ENCODE measurements around the gene IL17RE.
"Not testable (repeated sequence)": the region's sequence is repeated elsewhere in the genome, so short reads cannot be mapped to it uniquely, and the experiment has no call there.

IL17RE gene, protein sequence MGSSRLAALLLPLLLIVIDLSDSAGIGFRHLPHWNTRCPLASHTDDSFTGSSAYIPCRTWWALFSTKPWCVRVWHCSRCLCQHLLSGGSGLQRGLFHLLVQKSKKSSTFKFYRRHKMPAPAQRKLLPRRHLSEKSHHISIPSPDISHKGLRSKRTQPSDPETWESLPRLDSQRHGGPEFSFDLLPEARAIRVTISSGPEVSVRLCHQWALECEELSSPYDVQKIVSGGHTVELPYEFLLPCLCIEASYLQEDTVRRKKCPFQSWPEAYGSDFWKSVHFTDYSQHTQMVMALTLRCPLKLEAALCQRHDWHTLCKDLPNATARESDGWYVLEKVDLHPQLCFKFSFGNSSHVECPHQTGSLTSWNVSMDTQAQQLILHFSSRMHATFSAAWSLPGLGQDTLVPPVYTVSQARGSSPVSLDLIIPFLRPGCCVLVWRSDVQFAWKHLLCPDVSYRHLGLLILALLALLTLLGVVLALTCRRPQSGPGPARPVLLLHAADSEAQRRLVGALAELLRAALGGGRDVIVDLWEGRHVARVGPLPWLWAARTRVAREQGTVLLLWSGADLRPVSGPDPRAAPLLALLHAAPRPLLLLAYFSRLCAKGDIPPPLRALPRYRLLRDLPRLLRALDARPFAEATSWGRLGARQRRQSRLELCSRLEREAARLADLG

DNA sequence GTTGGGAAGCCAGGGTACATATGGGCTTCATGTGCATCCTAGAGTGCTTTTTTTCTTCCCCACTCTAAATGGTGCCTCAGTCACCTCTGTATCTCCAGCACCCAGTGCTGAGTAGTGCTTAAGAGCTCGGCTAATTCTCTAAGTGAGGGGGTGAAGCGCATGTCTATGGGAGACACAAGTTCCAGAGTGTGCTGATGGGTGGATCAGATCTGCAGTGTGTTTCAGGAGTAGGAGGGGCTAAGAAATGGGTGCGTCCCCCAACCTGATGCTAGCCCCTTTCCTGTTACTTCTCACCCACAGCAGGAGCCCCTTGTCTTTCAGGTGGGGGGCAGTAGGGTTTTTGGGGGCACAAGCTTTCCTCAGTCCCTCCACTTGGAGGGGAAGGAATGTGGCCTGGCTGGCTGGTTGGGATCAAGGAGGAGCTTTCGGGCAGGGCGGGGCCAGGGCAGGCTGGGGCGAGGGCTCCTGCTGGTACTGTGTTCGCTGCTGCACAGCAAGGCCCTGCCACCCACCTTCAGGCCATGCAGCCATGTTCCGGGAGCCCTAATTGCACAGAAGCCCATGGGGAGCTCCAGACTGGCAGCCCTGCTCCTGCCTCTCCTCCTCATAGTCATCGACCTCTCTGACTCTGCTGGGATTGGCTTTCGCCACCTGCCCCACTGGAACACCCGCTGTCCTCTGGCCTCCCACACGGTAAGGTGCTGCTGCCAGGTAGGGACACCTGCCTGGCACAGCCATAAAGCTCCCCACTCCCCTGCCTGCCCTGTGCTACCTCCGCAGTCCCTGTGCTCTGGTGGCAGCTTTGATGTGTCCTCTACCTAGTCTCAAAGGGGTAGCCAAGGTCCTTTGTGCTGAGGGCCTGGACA lies at the start of gene IL17RE:
TSS of gene IL17RE (plus strand) at position 477 of the 866 bp plus-strand sequence. CDS start at position 562, 85 bp downstream.
- no peak for DNase-seq

DNA sequence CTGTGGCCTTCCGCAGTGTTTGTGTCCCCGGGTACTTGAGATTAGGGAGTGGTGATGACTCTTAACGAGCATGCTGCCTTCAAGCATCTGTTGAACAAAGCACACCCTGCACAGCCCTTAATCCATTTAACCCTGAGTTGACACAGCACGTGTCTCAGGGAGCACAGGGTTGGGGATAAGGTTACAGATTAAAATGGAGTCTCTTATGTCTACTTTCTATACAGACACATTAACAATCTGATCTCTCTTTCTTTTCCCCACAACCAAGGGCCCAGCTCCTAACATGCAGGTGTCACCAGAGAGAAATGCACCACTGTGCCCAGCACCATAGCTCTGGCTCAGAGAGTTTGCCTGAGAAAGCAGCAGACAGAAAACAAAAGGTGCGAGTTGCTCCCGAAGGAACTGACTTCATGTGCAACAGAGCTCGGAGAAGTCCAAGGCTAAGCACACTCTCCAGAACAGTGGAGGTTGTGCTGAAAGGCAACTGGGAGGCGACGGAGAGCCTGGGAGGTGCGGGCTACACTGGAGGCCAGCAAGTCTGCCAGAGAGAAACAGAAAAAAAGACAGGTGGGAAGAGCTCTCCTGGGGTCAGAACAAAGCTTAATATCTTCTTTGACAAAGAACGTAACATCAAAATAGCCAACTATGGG lies 48.2 kb upstream of the IL17RE start:
- DNase-seq = not testable (repeated sequence)

- DNase-seq = no peak
Measured at GRCh38 chr3:9855594-9855993, 47.1 kb upstream of the IL17RE start.

DNA sequence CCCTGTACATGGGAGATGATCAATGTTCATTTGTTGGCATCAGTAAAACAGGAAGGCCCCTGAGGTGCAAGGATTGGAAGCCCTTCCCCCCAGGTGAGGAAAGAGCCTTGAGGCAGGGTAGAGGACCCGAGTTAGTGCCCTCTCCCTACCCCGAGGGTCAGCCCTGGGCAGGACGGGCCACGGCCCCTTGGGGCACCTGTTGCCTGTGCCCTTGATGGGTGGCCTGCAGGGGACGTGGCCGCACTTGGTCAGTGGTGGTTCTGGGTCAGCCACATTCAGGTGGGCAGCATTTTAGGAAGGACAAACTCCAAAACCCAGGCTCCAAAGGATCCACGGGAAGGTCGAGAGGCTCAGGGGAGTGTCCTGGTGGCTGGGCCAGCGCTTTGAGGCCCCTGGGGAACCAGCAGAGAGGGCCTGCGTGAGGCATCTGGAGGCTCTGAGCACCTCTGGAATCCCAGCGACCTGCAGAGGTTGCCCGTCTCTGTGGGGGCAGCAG lies 43.1 kb upstream of the IL17RE start:
- no peak for DNase-seq

- no peak for DNase-seq
Measured at GRCh38 chr3:9861201-9861600, 41.4 kb upstream of the IL17RE start.

DNA sequence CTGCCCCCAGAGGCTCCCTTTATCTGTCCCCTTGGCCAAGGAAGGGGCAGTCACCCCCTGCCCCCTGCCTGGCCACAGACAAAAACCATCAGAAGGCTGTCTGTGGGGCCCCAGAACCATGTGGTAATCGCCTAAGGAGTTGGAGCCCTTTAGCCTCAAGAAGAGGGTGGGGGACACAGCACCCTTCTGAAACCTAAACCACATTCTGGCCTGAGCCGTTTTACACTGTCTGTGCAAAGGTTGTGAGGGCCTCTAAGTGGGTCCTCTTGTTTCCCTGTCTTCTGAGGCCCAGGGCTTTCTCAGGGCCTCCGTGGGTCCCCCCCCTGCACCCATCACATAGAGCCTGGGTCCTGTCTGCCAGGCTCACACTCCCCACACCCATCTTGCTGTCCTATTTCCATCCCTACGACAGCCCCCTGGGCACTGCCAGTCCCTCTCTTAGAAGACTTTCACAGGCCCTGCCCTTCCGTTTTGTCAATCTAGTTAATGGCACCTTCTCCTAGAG lies 41.0 kb upstream of the IL17RE start:
- DNase-seq = no peak

GRCh38 chr3:9862391-9863057 lies 40.1 kb upstream of the IL17RE start:
- DNase-seq = no peak

DNA sequence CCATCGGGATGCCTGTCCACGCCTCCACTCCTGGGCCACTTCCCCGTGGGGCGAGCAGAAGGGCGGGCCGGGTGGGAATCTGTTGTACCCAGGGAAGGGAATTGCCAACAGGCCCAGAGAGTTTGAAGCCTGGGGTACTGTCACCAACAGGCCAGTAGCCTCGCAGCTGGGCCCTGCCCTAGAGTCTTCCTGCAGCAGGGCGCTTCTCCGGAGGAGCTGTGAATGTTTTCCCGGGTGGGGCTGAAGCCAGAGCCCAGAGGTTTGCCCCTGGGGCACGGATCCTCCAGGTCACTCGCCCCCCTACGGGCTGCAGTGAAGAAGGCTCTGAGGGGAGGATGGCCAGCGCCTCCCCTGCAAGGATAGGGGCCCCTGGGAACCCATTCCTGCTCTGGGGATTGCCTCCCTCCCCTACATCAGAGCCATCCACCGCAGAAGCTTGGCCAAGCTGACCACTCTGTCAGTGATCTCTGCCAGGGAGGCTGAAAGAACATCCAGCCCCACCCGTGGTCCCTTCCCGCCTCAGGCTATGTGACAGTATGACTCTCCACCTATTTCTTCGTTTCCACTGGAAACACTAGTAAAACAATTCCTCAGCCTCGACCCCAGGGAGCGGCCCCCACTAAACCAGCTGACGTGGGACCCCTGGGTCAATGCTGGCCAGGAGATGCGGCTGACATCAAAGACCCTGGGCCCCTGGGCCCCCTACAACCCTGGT lies 39.4 kb upstream of the IL17RE start:
- DNase-seq = no peak

DNA sequence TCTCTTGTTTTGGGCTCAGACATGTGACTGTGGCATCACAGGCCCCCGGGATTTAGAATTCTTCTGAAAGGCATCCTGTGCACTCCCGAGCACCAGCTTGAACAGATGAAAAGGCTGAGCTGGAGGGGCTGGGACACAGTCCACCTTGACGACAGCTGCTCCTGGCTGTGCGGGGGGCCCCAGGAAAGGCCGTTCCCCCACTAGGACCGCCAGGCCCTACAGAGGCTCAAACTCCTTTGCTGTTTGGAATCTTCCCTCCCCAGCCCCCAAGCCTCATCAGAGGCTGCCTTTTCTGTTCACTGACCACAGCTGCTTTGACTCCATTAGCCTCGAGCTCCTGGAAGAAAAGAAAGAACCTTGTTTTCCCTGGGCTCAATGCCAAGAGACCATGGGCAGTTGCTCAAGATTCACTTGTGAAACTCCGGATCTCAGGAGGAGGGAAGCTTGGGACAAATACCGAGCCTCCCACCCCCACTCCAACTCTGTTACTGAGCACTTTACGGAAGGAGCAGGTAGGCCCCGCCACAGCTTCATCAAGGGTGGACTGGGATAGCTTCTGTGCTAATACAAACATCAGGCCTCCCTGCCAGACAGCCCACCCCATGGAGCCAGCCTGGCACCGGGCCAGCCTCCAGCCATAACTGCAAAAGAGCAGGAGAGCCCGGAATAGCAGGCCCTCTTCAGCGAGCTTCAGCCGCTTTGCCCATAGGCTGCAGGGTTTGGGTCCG lies 38.3 kb upstream of the IL17RE start:
- DNase-seq = no peak

DNA sequence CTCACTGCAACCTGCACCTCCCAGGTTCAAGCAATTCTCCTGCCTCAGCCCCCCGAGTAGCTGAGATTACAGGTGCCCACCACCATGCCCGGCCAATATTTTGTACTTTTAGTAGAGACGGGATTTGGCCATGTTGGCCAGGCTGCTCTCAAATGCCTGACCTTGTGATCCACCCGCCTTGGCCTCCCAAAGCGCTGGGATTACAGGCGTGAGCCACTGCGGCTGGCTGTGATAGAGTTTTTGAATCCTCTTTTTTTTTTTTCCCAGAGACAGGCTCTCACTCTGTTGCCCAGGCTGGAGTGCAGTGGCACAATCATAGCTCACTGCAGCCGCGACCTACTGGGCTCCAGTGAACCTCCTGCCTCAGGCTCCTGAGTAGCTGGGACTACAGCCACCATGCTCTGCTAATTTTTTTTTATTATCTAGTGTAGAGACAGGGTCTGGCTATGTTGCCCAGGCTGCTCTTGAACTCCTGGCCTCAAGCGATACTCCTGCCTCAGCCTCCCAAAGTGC lies 37.5 kb upstream of the IL17RE start:
- DNase-seq = not testable (repeated sequence)

DNA sequence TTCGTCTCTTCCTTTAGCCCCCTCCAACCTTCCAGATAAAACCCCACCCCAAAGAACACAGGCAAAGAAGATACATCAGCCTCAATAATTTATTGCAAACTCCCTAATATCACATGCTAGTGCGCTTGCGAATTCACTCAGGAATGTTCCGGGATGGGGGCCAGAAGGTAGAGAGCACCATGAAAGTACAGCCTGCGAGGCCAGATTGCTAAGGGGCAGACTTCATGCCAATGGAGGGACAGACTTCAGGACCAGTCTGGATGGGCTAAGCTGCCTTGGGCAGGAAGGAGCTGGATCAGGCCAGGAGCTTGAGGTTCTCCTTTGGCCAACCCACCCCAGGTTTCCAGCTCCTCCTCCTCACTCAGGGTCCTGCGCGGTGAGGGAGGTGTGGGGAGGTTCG lies 36.0 kb upstream of the IL17RE start:
- DNase-seq = no peak

DNA sequence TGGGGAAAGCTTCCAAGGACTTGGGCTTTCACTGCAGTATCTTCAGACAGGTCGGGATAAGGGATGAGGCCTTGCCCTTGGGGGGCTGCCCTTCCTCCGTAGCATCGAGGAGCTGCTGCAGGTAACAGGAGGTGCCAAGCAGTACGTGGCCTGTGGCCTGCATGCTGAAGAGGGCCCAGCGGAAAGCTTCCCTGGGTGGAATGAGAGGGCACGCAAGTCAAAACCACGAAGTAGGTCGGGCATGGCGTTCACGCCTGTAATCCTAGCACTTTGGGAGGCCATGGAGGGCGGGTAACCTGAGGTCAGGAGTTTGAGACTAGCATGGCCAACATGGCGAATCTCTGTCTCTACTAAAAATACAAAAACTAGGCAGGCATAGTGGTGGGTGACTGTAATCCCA lies 35.5 kb upstream of the IL17RE start:
- DNase-seq = no peak

GRCh38 chr3:9869955-9870354 lies 32.7 kb upstream of the IL17RE start:
- DNase-seq = no peak

DNA sequence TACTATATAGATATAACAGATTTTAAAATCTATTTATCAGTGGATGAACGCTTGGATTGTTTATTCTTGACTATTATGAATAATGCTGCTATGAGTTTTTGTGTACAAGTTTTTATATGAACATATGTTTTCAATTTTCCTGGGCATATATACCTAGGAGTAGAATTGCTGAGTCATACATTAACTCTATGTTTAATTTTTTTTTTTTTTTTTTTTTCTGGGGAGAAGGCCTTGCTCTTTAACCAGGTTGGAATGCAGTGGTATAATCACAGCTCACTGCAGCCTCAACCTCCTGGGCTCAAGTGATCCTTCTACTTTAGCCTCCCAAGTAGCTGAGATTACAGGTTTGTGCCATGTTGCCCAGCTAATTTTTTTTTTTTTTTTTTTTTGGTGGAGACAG lies 31.7 kb upstream of the IL17RE start:
- DNase-seq = no peak

- DNase-seq = not testable (repeated sequence)
Measured at GRCh38 chr3:9872067-9872466, 30.6 kb upstream of the IL17RE start.

GRCh38 chr3:9875448-9875847 lies 27.2 kb upstream of the IL17RE start:
- DNase-seq = no peak

GRCh38 chr3:9876255-9876654 lies 26.4 kb upstream of the IL17RE start:
- not testable (repeated sequence) for DNase-seq

GRCh38 chr3:9876991-9877390 lies 25.7 kb upstream of the IL17RE start:
- no peak for DNase-seq

GRCh38 chr3:9878700-9879099 lies 23.9 kb upstream of the IL17RE start:
- no peak for DNase-seq

DNA sequence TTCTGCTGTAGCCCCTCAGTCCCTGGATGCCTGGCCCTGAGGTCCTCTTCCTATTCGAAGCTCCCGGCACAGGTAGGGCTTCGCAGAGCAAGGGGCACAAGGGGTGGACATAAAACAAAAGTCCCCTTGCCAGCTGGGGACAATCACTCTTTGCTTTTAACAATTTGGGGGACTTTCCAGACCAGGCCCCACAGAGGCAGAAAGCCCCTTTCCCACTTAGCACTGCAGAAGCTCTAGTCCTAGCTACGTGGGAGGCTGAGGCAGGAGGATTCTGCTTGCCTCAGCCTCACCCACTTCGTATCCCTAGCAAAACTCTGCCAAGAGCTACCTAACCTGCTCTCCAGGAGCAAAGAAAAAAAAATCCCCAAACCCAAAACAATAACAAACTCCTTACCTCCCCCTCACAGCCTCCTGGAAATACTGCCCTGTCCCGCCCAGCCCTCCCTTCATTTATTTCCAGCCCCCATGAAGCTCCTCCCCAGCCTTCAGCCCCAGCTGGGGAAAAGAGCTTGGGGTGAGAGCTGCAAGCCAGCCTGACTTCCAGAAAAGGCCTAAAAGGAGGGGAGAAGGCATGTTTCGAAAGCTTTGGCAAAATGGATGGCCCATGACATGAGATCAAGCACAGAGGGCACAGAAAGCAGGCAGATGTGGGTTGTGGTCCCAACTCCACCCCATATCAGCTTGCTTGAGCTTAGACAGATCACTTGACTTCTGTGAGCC lies 22.7 kb upstream of the IL17RE start, which contains the start of gene CIDEC:
TSS of gene CIDEC (minus strand) at position 424 of the 720 bp plus-strand sequence. CDS start 1,767 bp downstream, outside the sequence.
- DNase-seq = no peak

Measured in NCI-H1694 treated with DMSO at 0.1 percent for 48 hours (cell line).